ENCODE results near the gene STON2.

The STON2 gene

GRCh38 chr14:81418057-81418790 lies 18.1 kb upstream of the STON2 start:
- DNase-seq (ENCODE audit: low read depth in 2 of 2), result no peak

- DNase-seq (ENCODE audit: low read depth in 2 of 2), result no peak
Observed at GRCh38 chr14:81416981-81417380, 16.9 kb upstream of the STON2 start.

- no peak for DNase-seq (ENCODE audit: low read depth in 2 of 2)
Observed at GRCh38 chr14:81416194-81416952, 16.2 kb upstream of the STON2 start.

- no peak for DNase-seq (ENCODE audit: low read depth in 2 of 2)
Observed at GRCh38 chr14:81415781-81416180, 15.7 kb upstream of the STON2 start.

- DNase-seq (ENCODE audit: low read depth in 2 of 2), result no peak
Observed at GRCh38 chr14:81414123-81414522, 14.0 kb upstream of the STON2 start.

GRCh38 chr14:81412779-81413178 lies 12.7 kb upstream of the STON2 start:
- DNase-seq (ENCODE audit: low read depth in 2 of 2), result no peak

GRCh38 chr14:81408595-81408994 lies 8.5 kb upstream of the STON2 start:
- DNase-seq (ENCODE audit: low read depth in 2 of 2), result no peak

GRCh38 chr14:81406863-81407262 lies 6.7 kb upstream of the STON2 start:
- DNase-seq (ENCODE audit: low read depth in 2 of 2), result no peak

GRCh38 chr14:81402123-81402495 lies 2.0 kb upstream of the STON2 start:
- no peak for DNase-seq (ENCODE audit: low read depth in 2 of 2)

GRCh38 chr14:81401420-81402122 lies 1.4 kb upstream of the STON2 start:
- DNase-seq (ENCODE audit: low read depth in 2 of 2), result no peak

- DNase-seq (ENCODE audit: low read depth in 2 of 2), result peak in 1 of 2 donors; percentile 20
Observed at GRCh38 chr14:81400852-81401251, 728 bp upstream of the STON2 start.

- no peak for DNase-seq (ENCODE audit: low read depth in 2 of 2)
Observed at GRCh38 chr14:81398196-81398891, 1.8 kb downstream of the STON2 start.

- DNase-seq (ENCODE audit: low read depth in 2 of 2), result no peak
Observed at GRCh38 chr14:81396113-81396512, 4.0 kb downstream of the STON2 start.

- DNase-seq (ENCODE audit: low read depth in 2 of 2), result no peak
Observed at GRCh38 chr14:81394739-81395138, 5.4 kb downstream of the STON2 start.

GRCh38 chr14:81392976-81393643 lies 7.0 kb downstream of the STON2 start:
- DNase-seq (ENCODE audit: low read depth in 2 of 2), result no peak

- no peak for DNase-seq (ENCODE audit: low read depth in 2 of 2)
Observed at GRCh38 chr14:81392052-81392451, 8.1 kb downstream of the STON2 start.

- DNase-seq (ENCODE audit: low read depth in 2 of 2), result no peak
Observed at GRCh38 chr14:81390696-81391095, 9.4 kb downstream of the STON2 start.

- DNase-seq (ENCODE audit: low read depth in 2 of 2), result no peak
Observed at GRCh38 chr14:81388336-81388735, 11.8 kb downstream of the STON2 start.

GRCh38 chr14:81386290-81386745 lies 13.8 kb downstream of the STON2 start:
- no peak for DNase-seq (ENCODE audit: low read depth in 2 of 2)

- no peak for DNase-seq (ENCODE audit: low read depth in 2 of 2)
Observed at GRCh38 chr14:81385886-81386285, 14.2 kb downstream of the STON2 start.

GRCh38 chr14:81385419-81385818 lies 14.7 kb downstream of the STON2 start:
- DNase-seq (ENCODE audit: low read depth in 2 of 2), result no peak
